Measurements from ENCODE around the gene BMP2. TPM values are rescaled to one million over a fixed set of nuclear protein-coding genes. Genes with fewer than 3 reads are reported as not detected.

Gene BMP2
- total RNA-seq, 1 experiment from 2014 or later: 6.6 TPM

GRCh38 chr20:6765469-6766058 is 1.9 kb upstream of the BMP2 start:
- H3K27me3 ChIP-seq (ENCODE audit: insufficient read depth, low read length): peaks cover 12% of the 10 kb centered on the region; the same call in 1 of the 2 replicates
- H3K4me1 Mint-ChIP-seq: peaks cover 53 to 63% of the 10 kb centered on the region in 2 experiments
- no peak overlapping the region for H3K23ac ChIP-seq (ENCODE audit: insufficient read length, low read depth, low read length)
- no peak overlapping the region for H4K8ac ChIP-seq (replicated peaks; ENCODE audit: insufficient read length, low read depth, low read length)
- H4K91ac ChIP-seq (ENCODE audit: insufficient read length, low read depth, low read length): no peak overlapping the region
- H3K27ac Mint-ChIP-seq: peak overlapping the region in 2 of 3 experiments; percentile 77 to 95; a peak in 4 of 7 replicates
- DNase-seq: no peak
- no peaks in the 10 kb centered on the region for H3K79me1 ChIP-seq (ENCODE audit: insufficient read depth, low read depth, low read length, poor library complexity, severe bottlenecking)
- H3T11ph ChIP-seq (ENCODE audit: low read length): no peak overlapping the region
- H4K5ac ChIP-seq (ENCODE audit: insufficient read length, low read depth, low read length): no peak overlapping the region
- no peak overlapping the region for H3K56ac ChIP-seq (ENCODE audit: insufficient read length, low read depth, low read length)
- no peak overlapping the region for H2BK120ac ChIP-seq (ENCODE audit: low read depth, low read length, poor library complexity, severe bottlenecking)
- H3K4me1 ChIP-seq (ENCODE audit: insufficient read depth, low read length): peaks cover 12% of the 10 kb centered on the region; the same call in 1 of the 2 replicates
- no peak overlapping the region for H3K27ac ChIP-seq (ENCODE audit: insufficient read length, low read depth, low read length)
- no peak overlapping the region for H2AK5ac ChIP-seq (ENCODE audit: insufficient read length, low read length)
- peak overlapping the region; percentile 35 for H3K4me2 ChIP-seq (ENCODE audit: insufficient read depth, insufficient read length, low read length)
- H3K9ac ChIP-seq (ENCODE audit: extremely low read depth, insufficient read length, low read length): no peak overlapping the region
- H3K36me3 Mint-ChIP-seq (ENCODE audit: insufficient read depth in 1 of 3, low read depth in 3 of 3): peaks cover 0 to 17% (median 3%) of the 10 kb centered on the region in 3 experiments; a peak in 3 of 7 replicates
- no peaks in the 10 kb centered on the region for H4K20me1 ChIP-seq (ENCODE audit: control insufficient read depth, insufficient read depth, insufficient read length)
- H2BK12ac ChIP-seq (ENCODE audit: insufficient read length, low read depth, low read length): no peak overlapping the region
- peak; percentile 76 for TF ChIP-seq CTCF (conservative IDR thresholded peaks at IDR 0.05)
- no peak overlapping the region for H2BK15ac ChIP-seq (ENCODE audit: low read depth, low read length)
- no CpG with 5 or more reads among the region's 6 CpGs for WGBS (ENCODE audit: extremely low coverage, insufficient read length, low lambda C conversion rate)
- H3K4ac ChIP-seq (ENCODE audit: low read depth, low read length): no peak overlapping the region
- H3K27me3 Mint-ChIP-seq (ENCODE audit: low read depth): peaks cover 34% of the 10 kb centered on the region
- H3K4me3 Mint-ChIP-seq: peak overlapping the region in 1 of 2 experiments; percentile 31; a peak in 2 of 5 replicates
- H3K14ac ChIP-seq (ENCODE audit: insufficient read depth, low read length): no peak overlapping the region
- H3K23me2 ChIP-seq (ENCODE audit: insufficient read length, low read depth, low read length, poor library complexity, severe bottlenecking): peaks cover 22% of the 10 kb centered on the region
- no peaks in the 10 kb centered on the region for H3K79me2 ChIP-seq (ENCODE audit: insufficient read depth, low read length)
- H2BK20ac ChIP-seq (ENCODE audit: low read depth, low read length, poor library complexity, severe bottlenecking): no peak overlapping the region
- H2AFZ ChIP-seq (ENCODE audit: low read length): no peak overlapping the region
- peaks cover under 1 to 17% of the 10 kb centered on the region in 2 experiments; a peak in 4 of 5 replicates for H3K9me3 Mint-ChIP-seq
- H3K9me3 ChIP-seq (ENCODE audit: control insufficient read depth, low read depth, low read length): no peaks in the 10 kb centered on the region
- no peak overlapping the region for H3K18ac ChIP-seq (ENCODE audit: insufficient read length, low read depth, low read length)
- no peak overlapping the region for H2BK5ac ChIP-seq (ENCODE audit: insufficient read length, low read length)
